Loucy (cell line): ENCODE results near the gene PAGR1.

Experiments
- H2AFZ ChIP-seq: fragments of 200-600 bp; sonication (generic); 2 replicates; pipeline ENCODE4 v1.6.0; 2016; ENCODE audit warnings: antibody characterized with exemption, mild to moderate bottlenecking, low read length, moderate library complexity
- H3F3A ChIP-seq: fragments of 200-600 bp; 2 replicates; pipeline ENCODE4 v1.6.0; 2016; ENCODE audit warnings: antibody characterized with exemption, low read depth, mild to moderate bottlenecking
- H3K27me3 ChIP-seq: fragments of 200-600 bp; sonication (generic); 2 replicates; pipeline ENCODE4 v1.6.1; 2014; ENCODE audit warnings: low read length, mild to moderate bottlenecking; ENCODE audit not compliant: insufficient read depth, poor library complexity, severe bottlenecking
- H3K36me3 ChIP-seq: fragments of 200-600 bp; sonication (generic); 2 replicates; pipeline ENCODE4 v1.6.1; 2016; ENCODE audit warnings: low read length; ENCODE audit not compliant: insufficient read depth
- H3K4me1 ChIP-seq: fragments of 200-600 bp; sonication (generic); 2 replicates; pipeline ENCODE4 v1.5.1; 2014; ENCODE audit warnings: low read length, mild to moderate bottlenecking; ENCODE audit not compliant: insufficient read depth, poor library complexity, severe bottlenecking
- H3K4me2 ChIP-seq: fragments of 200-600 bp; sonication (generic); 2 replicates; pipeline ENCODE4 v1.6.0; 2014; ENCODE audit warnings: antibody characterized with exemption, low read length, low read depth, mild to moderate bottlenecking; ENCODE audit not compliant: poor library complexity, severe bottlenecking
- H3K4me3 ChIP-seq: fragments of 200-600 bp; sonication (generic); 2 replicates; pipeline ENCODE4 v1.5.1; 2014; ENCODE audit warnings: low read length, mild to moderate bottlenecking, mixed read lengths; ENCODE audit not compliant: poor library complexity, severe bottlenecking
- H3K79me2 ChIP-seq: fragments of 200-600 bp; sonication (generic); 2 replicates; pipeline ENCODE4 v1.6.1; 2014; ENCODE audit warnings: low read length; ENCODE audit not compliant: insufficient read depth
- H3K9ac ChIP-seq: fragments of 200-600 bp; sonication (generic); 2 replicates; pipeline ENCODE4 v1.6.0; 2014; ENCODE audit warnings: mild to moderate bottlenecking, low read depth, low read length, moderate library complexity; ENCODE audit not compliant: poor library complexity, severe bottlenecking
- H3K9me2 ChIP-seq: fragments of 200-600 bp; sonication (generic); replicated peaks from 2 replicates; pipeline ENCODE4 v1.6.1; 2016; ENCODE audit warnings: low read depth, low read length, mixed read lengths
- H3K9me3 ChIP-seq: fragments of 200-600 bp; sonication (generic); 2 replicates; pipeline ENCODE4 v1.6.1; 2014; ENCODE audit warnings: mild to moderate bottlenecking, antibody characterized with exemption, low read length, low read depth; ENCODE audit not compliant: insufficient read depth
- H4K20me1 ChIP-seq: fragments of 200-600 bp; sonication (generic); 2 replicates; pipeline ENCODE4 v1.6.0; 2014; ENCODE audit warnings: antibody characterized with exemption, low read length, mild to moderate bottlenecking; ENCODE audit not compliant: insufficient read depth, poor library complexity, severe bottlenecking
- EZH2phosphoT487 ChIP-seq: fragments of 200-600 bp; IDR thresholded peaks from 2 replicates; pipeline ENCODE4 v1.6.1; 2018; ENCODE audit warnings: antibody characterized with exemption, mild to moderate bottlenecking, moderate library complexity, borderline replicate concordance
- TF ChIP-seq, protein P1 (sequence below): fragments of 200-600 bp; sonication (generic); conservative IDR thresholded peaks from 2 replicates; pipeline ENCODE4 v1.5.1; 2014; ENCODE audit warnings: mild to moderate bottlenecking, antibody characterized with exemption, low read length

PAGR1 gene

DNA sequence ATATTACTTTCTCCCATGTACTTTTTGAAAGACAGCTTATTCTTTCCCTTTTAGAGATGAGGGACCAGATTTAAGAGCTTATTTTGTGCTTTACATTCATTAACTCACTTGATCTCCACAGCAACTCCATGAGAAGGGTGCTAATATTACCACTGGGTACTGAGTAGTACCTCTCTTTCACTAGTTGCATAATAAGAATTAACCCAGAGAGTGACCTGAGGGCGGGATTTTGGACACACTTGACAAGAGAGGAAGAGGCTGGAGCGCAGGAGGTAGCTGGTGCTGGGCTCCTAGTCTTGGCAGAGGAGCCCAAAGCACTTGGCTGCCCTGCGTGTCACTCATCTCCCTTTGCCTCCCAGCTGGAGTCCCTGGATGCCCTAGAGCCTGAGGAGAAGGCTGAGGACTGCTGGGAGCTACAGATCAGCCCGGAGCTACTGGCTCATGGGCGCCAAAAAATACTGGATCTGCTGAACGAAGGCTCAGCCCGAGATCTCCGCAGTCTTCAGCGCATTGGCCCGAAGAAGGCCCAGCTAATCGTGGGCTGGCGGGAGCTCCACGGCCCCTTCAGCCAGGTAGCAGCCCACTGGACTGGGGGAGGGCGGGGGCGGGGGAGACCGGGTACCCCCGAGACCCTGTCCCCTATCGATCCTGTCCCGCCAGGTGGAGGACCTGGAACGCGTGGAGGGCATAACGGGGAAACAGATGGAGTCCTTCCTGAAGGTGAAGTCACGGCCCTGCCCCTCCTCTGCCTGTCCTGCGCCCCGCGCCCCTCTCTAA lies 11.3 kb upstream of the PAGR1 start:
- H3K9ac ChIP-seq, result peak overlapping the region; percentile 85
- H3K36me3 ChIP-seq, result peaks cover 63% of the 10 kb centered on the region
- peaks cover 26% of the 10 kb centered on the region for H3K4me1 ChIP-seq
- H3K27me3 ChIP-seq, result no peaks in the 10 kb centered on the region
- H4K20me1 ChIP-seq, result peaks cover 17% of the 10 kb centered on the region
- H3F3A ChIP-seq, result peaks cover 13% of the 10 kb centered on the region
- H3K9me3 ChIP-seq, result no peaks in the 10 kb centered on the region
- peak overlapping the region; percentile 77 for H3K4me3 ChIP-seq
- H3K4me2 ChIP-seq, result peak overlapping the region; percentile 90
- TF ChIP-seq, protein P1, sequence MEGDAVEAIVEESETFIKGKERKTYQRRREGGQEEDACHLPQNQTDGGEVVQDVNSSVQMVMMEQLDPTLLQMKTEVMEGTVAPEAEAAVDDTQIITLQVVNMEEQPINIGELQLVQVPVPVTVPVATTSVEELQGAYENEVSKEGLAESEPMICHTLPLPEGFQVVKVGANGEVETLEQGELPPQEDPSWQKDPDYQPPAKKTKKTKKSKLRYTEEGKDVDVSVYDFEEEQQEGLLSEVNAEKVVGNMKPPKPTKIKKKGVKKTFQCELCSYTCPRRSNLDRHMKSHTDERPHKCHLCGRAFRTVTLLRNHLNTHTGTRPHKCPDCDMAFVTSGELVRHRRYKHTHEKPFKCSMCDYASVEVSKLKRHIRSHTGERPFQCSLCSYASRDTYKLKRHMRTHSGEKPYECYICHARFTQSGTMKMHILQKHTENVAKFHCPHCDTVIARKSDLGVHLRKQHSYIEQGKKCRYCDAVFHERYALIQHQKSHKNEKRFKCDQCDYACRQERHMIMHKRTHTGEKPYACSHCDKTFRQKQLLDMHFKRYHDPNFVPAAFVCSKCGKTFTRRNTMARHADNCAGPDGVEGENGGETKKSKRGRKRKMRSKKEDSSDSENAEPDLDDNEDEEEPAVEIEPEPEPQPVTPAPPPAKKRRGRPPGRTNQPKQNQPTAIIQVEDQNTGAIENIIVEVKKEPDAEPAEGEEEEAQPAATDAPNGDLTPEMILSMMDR, result no peak
- no peak for TF ChIP-seq EZH2phosphoT487
- no peaks in the 10 kb centered on the region for H3K9me2 ChIP-seq
- H3K79me2 ChIP-seq, result peaks cover 32% of the 10 kb centered on the region
- H2AFZ ChIP-seq, result no peak overlapping the region

DNA sequence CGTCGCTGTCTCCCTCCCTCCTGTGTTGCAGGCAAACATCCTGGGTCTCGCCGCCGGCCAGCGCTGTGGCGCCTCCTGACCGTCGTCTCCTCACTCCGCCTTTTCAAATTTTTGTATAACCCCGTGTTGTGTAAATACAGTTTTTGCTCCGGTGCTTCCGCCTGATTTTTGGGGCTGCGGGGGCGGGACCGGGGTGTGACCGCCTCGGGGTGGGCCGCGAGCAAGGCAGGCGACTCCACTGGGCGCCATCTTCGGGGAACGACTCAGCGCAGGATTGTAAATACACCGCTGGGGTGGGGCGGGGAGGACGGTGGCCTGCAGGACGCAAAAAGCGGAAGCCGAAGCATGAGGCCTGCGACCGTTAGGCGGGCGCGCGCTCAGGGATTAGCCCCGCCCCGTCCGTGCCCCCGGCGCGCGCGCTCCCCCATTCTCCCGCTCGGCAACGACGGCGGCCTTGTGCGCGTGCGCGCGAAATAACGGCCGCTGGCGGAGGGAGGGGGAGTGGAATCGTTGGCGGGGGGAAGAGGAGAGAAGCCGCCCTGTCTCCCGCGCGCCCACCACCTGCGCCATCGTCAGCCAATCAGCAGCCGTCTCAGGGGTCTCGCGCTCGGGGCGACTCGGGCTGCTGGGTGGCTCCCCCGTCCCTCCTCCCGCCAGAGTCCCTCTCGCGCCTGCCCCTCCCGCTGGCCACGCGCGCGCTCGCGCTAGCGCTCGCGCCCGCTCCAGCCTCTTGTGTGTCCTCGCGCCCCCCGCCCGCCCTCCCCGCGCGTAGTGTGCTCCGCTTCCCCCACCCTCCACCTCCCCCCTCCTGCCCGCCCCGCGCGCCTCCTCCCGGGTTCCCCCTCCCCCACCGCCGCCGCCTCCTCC lies 10.5 kb upstream of the PAGR1 start:
- peaks cover 64% of the 10 kb centered on the region for H3K36me3 ChIP-seq
- TF ChIP-seq EZH2phosphoT487, result no peak
- TF ChIP-seq, protein P1, result no peak
- H3K9ac ChIP-seq, result peak overlapping the region; percentile 85
- peaks cover 34% of the 10 kb centered on the region for H3K4me1 ChIP-seq
- H3F3A ChIP-seq, result peaks cover 13% of the 10 kb centered on the region
- H3K9me2 ChIP-seq, result no peaks in the 10 kb centered on the region
- peaks cover 26% of the 10 kb centered on the region for H4K20me1 ChIP-seq
- no peaks in the 10 kb centered on the region for H3K27me3 ChIP-seq
- H3K9me3 ChIP-seq, result no peaks in the 10 kb centered on the region
- peak overlapping the region; percentile 90 for H3K4me2 ChIP-seq
- H2AFZ ChIP-seq, result no peak overlapping the region
- peak overlapping the region; percentile 77 for H3K4me3 ChIP-seq
- H3K79me2 ChIP-seq, result peaks cover 40% of the 10 kb centered on the region

DNA sequence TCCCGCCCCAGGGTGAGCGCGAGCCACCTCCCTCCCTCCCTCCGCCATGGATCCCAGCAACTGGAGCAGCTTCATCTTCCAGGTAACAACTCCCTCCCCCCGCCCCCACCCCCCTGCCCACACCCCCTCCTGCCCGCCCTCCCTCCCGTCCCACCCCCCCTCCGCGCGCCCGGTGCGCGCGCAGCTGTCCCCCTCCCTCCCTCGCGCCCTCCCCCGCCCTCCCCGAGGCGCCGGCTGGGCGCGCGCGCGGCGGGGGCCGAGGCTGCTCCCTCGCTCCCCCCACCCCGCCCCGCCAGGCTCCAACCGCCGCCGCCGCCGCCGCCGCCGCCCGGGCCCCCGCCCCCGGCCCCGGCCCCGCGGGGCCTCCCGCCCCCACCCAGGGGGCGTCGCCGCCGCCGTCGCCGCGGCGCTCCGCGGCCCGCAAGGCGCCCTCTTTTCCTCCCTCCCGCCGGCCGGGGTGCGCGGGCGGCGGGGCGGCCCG lies 9.8 kb upstream of the PAGR1 start, which contains the start of gene MAZ:
Gene MAZ (plus strand): TSS at position 431 of the 481 bp plus-strand sequence. CDS start 173 bp downstream, outside the sequence.
- Histone ChIP-seq H3K9ac (peak within 1 kb of the TSS; percentile 89), H2AFZ (no peak within 1 kb of the TSS), H3K27me3 (no peaks in the 10 kb centered on the region), H3K9me3 (no peaks in the 10 kb centered on the region), H3K4me1 (peaks cover 35% of the 10 kb centered on the region), H4K20me1 (peaks cover 32% of the 10 kb centered on the region), H3K9me2 (no peaks in the 10 kb centered on the region), H3K79me2 (peaks cover 47% of the 10 kb centered on the region), H3K36me3 (peaks cover 64% of the 10 kb centered on the region), H3K4me2 (peak within 1 kb of the TSS; percentile 97), H3K4me3 (peak within 1 kb of the TSS; percentile 97), H3F3A (peaks cover 13% of the 10 kb centered on the region)
- TF ChIP-seq, protein P1, result no peak
- no peak for TF ChIP-seq EZH2phosphoT487
